Measurements from ENCODE around the gene BEND4. TPM values are rescaled to one million over a fixed set of nuclear protein-coding genes. Genes with fewer than 3 reads are reported as not detected.
"Not testable (repeated sequence)": the region's sequence is repeated elsewhere in the genome, so short reads cannot be mapped to it uniquely, and the experiment has no call there.

The BEND4 gene
- total RNA-seq, 2 experiments from 2014 or later = 0.06 to 0.11 TPM

DNA sequence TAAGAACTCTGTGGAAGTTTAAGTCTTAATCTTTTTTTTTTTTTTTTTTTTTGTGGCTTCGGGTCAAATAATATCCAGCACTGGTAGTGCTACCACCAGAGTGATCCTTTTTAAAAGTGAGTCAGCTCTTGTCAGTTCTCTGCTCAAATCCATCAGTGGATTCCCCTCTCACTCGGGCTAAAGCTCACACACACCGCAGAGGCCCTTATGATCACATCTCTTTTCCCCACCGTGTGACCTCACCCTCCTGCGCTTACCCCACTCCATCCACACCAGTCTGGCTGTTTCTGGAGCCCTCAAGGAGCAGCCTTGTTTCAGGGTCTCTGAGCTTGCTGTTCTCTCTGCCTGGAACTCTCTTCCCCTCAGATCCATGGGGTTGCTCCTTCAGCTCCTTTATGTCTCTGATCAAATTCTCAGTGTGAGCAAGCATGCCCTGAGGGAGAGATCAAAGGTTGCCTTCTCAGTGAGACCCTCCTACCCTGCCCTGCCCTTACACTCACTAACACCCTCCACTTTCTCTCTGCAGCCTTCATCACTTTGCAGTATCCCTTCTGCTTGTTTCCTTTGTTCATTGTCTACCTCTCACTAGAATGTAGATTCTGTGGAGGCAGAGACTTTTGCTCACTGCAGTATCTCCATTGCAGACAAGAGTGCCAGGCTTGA, 19.8 kb upstream of the BEND4 start:
- Mint-ChIP-seq H3K4me3 (no peak overlapping the region), H3K9me3 (peaks cover 2% of the 10 kb centered on the region), H3K36me3 (ENCODE audit: low read depth) (no peaks in the 10 kb centered on the region), H3K27ac (no peak overlapping the region), H3K27me3 (peaks cover 22% of the 10 kb centered on the region), H3K4me1 (ENCODE audit: low read depth) (no peaks in the 10 kb centered on the region)
- Histone ChIP-seq H3K27me3 (ENCODE audit: control insufficient read depth in 1 of 2, insufficient read depth in 2 of 2, low read length in 2 of 2) (no peaks in the 10 kb centered on the region), H3K4me3 (ENCODE audit: low read length) (no peak overlapping the region), H3K9me3 (ENCODE audit: control insufficient read depth in 1 of 2, insufficient read depth in 1 of 2, low read length in 2 of 2) (no peaks in the 10 kb centered on the region), H3K4me1 (ENCODE audit: insufficient read depth, low read length) (no peaks in the 10 kb centered on the region), H3K36me3 (ENCODE audit: insufficient read depth, low read length) (no peaks in the 10 kb centered on the region), H3K27ac (ENCODE audit: low read depth in 1 of 2, low read length in 2 of 2) (no peak overlapping the region)
- TF ChIP-seq, protein P1, sequence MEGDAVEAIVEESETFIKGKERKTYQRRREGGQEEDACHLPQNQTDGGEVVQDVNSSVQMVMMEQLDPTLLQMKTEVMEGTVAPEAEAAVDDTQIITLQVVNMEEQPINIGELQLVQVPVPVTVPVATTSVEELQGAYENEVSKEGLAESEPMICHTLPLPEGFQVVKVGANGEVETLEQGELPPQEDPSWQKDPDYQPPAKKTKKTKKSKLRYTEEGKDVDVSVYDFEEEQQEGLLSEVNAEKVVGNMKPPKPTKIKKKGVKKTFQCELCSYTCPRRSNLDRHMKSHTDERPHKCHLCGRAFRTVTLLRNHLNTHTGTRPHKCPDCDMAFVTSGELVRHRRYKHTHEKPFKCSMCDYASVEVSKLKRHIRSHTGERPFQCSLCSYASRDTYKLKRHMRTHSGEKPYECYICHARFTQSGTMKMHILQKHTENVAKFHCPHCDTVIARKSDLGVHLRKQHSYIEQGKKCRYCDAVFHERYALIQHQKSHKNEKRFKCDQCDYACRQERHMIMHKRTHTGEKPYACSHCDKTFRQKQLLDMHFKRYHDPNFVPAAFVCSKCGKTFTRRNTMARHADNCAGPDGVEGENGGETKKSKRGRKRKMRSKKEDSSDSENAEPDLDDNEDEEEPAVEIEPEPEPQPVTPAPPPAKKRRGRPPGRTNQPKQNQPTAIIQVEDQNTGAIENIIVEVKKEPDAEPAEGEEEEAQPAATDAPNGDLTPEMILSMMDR (IDR thresholded peaks at IDR 0.05) = no peak
- DNase-seq (no peak), ATAC-seq (ENCODE audit: poor library complexity) (no peak)
- intact Hi-C loops (cut with DNase I, micrococcal nuclease) = no loop called here
- POLR2A ChIA-PET = no interaction called here
- CTCF ChIA-PET = no interaction called here

GRCh38 chr4:42167709-42168108, 15.3 kb upstream of the BEND4 start:
- TF ChIP-seq, protein P1 (IDR thresholded peaks at IDR 0.05) = no peak
- H3K9me3 ChIP-seq (ENCODE audit: control insufficient read depth in 1 of 2, insufficient read depth in 1 of 2, low read length in 2 of 2) = peaks cover 0 to 4% of the 10 kb centered on the region in 2 experiments
- no peaks in the 10 kb centered on the region for H3K27me3 ChIP-seq (ENCODE audit: control insufficient read depth in 1 of 2, insufficient read depth in 2 of 2, low read length in 2 of 2)
- no peak for ATAC-seq (ENCODE audit: poor library complexity)
- H3K27ac Mint-ChIP-seq = no peak overlapping the region
- no peaks in the 10 kb centered on the region for H3K4me1 Mint-ChIP-seq (ENCODE audit: low read depth)
- H3K36me3 ChIP-seq (ENCODE audit: insufficient read depth, low read length) = no peaks in the 10 kb centered on the region
- ChIA-PET POLR2A (no interaction called here), CTCF (no interaction called here)
- DNase-seq = no peak
- H3K4me3 ChIP-seq (ENCODE audit: low read length) = no peak overlapping the region
- no peak overlapping the region for H3K27ac ChIP-seq (ENCODE audit: low read depth in 1 of 2, low read length in 2 of 2)
- no peaks in the 10 kb centered on the region for H3K4me1 ChIP-seq (ENCODE audit: insufficient read depth, low read length)
- no peaks in the 10 kb centered on the region for H3K36me3 Mint-ChIP-seq (ENCODE audit: low read depth)
- H3K27me3 Mint-ChIP-seq = peaks cover 10% of the 10 kb centered on the region
- intact Hi-C loops (cut with DNase I, micrococcal nuclease) = no loop called here
- H3K9me3 Mint-ChIP-seq = no peaks in the 10 kb centered on the region
- no peak overlapping the region for H3K4me3 Mint-ChIP-seq

GRCh38 chr4:42166186-42166585, 13.7 kb upstream of the BEND4 start:
- ATAC-seq (ENCODE audit: poor library complexity); H3K36me3 ChIP-seq (ENCODE audit: insufficient read depth, low read length); H3K4me3 Mint-ChIP-seq; POLR2A ChIA-PET; intact Hi-C loops (cut with DNase I, micrococcal nuclease); H3K27ac ChIP-seq (ENCODE audit: low read depth in 1 of 2, low read length in 2 of 2); H3K4me1 Mint-ChIP-seq (ENCODE audit: low read depth); H3K27me3 Mint-ChIP-seq; H3K9me3 Mint-ChIP-seq; DNase-seq; H3K4me3 ChIP-seq (ENCODE audit: low read length); H3K9me3 ChIP-seq (ENCODE audit: control insufficient read depth in 1 of 2, insufficient read depth in 1 of 2, low read length in 2 of 2); H3K4me1 ChIP-seq (ENCODE audit: insufficient read depth, low read length); H3K27me3 ChIP-seq (ENCODE audit: control insufficient read depth in 1 of 2, insufficient read depth in 2 of 2, low read length in 2 of 2); H3K27ac Mint-ChIP-seq; H3K36me3 Mint-ChIP-seq (ENCODE audit: low read depth): not testable (repeated sequence)
- CTCF ChIA-PET = interaction anchor here (0.5 kb wide), 1 partner anchor 12 kb away, joined by 3 read pairs; no protein-coding TSS in a partner anchor
